GM19438 (cell line): ENCODE measurements around the gene PTMS.

Source experiments
- ATAC-seq: cut with Tn5 transposase; IDR thresholded peaks from one replicate; pipeline ENCODE4 v1.9.1; 2021; ENCODE audit warnings: low read depth; ENCODE audit not compliant: unreplicated experiment

PTMS gene

GRCh38 chr12:6820166-6820565 lies 54.0 kb downstream of the PTMS start:
- no peak for ATAC-seq
